Measurements from ENCODE around the gene FOXA1. TPM values are rescaled to one million over a fixed set of nuclear protein-coding genes. Genes with fewer than 3 reads are reported as not detected.

FOXA1 gene
- total RNA-seq, 1 experiment from 2014 or later: 4.3 TPM

GRCh38 chr14:37610945-37611523 lies 16.0 kb upstream of the FOXA1 start:
- intact Hi-C loops (cut with micrococcal nuclease; ENCODE audit: unreplicated experiment): no loop called here
- H3K27ac ChIP-seq (ENCODE audit: low read depth, low read length, poor library complexity, severe bottlenecking): no peak overlapping the region
- ChIA-PET CTCF (no interaction called here), POLR2A (ENCODE audit: low non-redundant PET) (no interaction called here)
- peaks cover 20% of the 10 kb centered on the region for H3K27me3 ChIP-seq (replicated peaks; ENCODE audit: insufficient read depth, low read depth, low read length, poor library complexity)
- no peak overlapping the region for H3K4me3 ChIP-seq (ENCODE audit: low read depth, low read length, poor library complexity, severe bottlenecking)
- no peaks in the 10 kb centered on the region for H3K4me1 ChIP-seq (ENCODE audit: insufficient read depth, low read length, poor library complexity, severe bottlenecking)
- H3K9me3 ChIP-seq (ENCODE audit: low read depth, low read length, poor library complexity, severe bottlenecking): peaks cover 13% of the 10 kb centered on the region
- H3K36me3 ChIP-seq (ENCODE audit: insufficient read depth, low read length, poor library complexity, severe bottlenecking): no peaks in the 10 kb centered on the region
- DNase-seq (ENCODE audit: low spot score): no peak
- BruUV-seq (replicated peaks): no TSS peak
- TF ChIP-seq CTCF (conservative IDR thresholded peaks at IDR 0.05; ENCODE audit: low read depth, low read length) (no peak), EZH2 (IDR thresholded peaks at IDR 0.05; ENCODE audit: borderline replicate concordance, low read depth, low read length, poor library complexity, severe bottlenecking) (no peak)

- ChIA-PET POLR2A (ENCODE audit: low non-redundant PET) (no interaction called here), CTCF (no interaction called here)
- Histone ChIP-seq H3K9me3 (ENCODE audit: low read depth, low read length, poor library complexity, severe bottlenecking) (no peaks in the 10 kb centered on the region), H3K27me3 (replicated peaks; ENCODE audit: insufficient read depth, low read depth, low read length, poor library complexity) (peaks cover 36% of the 10 kb centered on the region), H3K36me3 (ENCODE audit: insufficient read depth, low read length, poor library complexity, severe bottlenecking) (no peaks in the 10 kb centered on the region), H3K4me1 (ENCODE audit: insufficient read depth, low read length, poor library complexity, severe bottlenecking) (no peaks in the 10 kb centered on the region), H3K27ac (ENCODE audit: low read depth, low read length, poor library complexity, severe bottlenecking) (no peak overlapping the region), H3K4me3 (ENCODE audit: low read depth, low read length, poor library complexity, severe bottlenecking) (no peak overlapping the region)
- intact Hi-C loops (cut with micrococcal nuclease; ENCODE audit: unreplicated experiment): no loop called here
- TF ChIP-seq CTCF (conservative IDR thresholded peaks at IDR 0.05; ENCODE audit: low read depth, low read length) (no peak), EZH2 (IDR thresholded peaks at IDR 0.05; ENCODE audit: borderline replicate concordance, low read depth, low read length, poor library complexity, severe bottlenecking) (no peak)
- BruUV-seq (replicated peaks): no TSS peak
- DNase-seq (ENCODE audit: low spot score): no peak
These were observed 13.6 kb upstream of the FOXA1 start for GRCh38 chr14:37608649-37609048.

GRCh38 chr14:37606678-37607077 lies 11.6 kb upstream of the FOXA1 start:
- Histone ChIP-seq H3K4me3 (ENCODE audit: low read depth, low read length, poor library complexity, severe bottlenecking) (no peak overlapping the region), H3K27ac (ENCODE audit: low read depth, low read length, poor library complexity, severe bottlenecking) (no peak overlapping the region), H3K4me1 (ENCODE audit: insufficient read depth, low read length, poor library complexity, severe bottlenecking) (no peaks in the 10 kb centered on the region), H3K27me3 (replicated peaks; ENCODE audit: insufficient read depth, low read depth, low read length, poor library complexity) (peaks cover 54% of the 10 kb centered on the region), H3K9me3 (ENCODE audit: low read depth, low read length, poor library complexity, severe bottlenecking) (no peaks in the 10 kb centered on the region), H3K36me3 (ENCODE audit: insufficient read depth, low read length, poor library complexity, severe bottlenecking) (no peaks in the 10 kb centered on the region)
- no peak for TF ChIP-seq CTCF (conservative IDR thresholded peaks at IDR 0.05; ENCODE audit: low read depth, low read length)
- TF ChIP-seq EZH2 (IDR thresholded peaks at IDR 0.05; ENCODE audit: borderline replicate concordance, low read depth, low read length, poor library complexity, severe bottlenecking): no peak
- BruUV-seq (replicated peaks): no TSS peak
- POLR2A ChIA-PET (ENCODE audit: low non-redundant PET): no interaction called here
- CTCF ChIA-PET: no interaction called here
- DNase-seq (ENCODE audit: low spot score): no peak
- intact Hi-C loops (cut with micrococcal nuclease; ENCODE audit: unreplicated experiment): no loop called here

Measured in A673 (cell line).